ENCODE data around the gene FOXD4. TPM values are rescaled to one million over a fixed set of nuclear protein-coding genes. Genes with fewer than 3 reads are reported as not detected.
"Not testable (repeated sequence)": the region's sequence is repeated elsewhere in the genome, so short reads cannot be mapped to it uniquely, and the experiment has no call there.

Gene FOXD4
- 0.29 and 0.36 TPM in 2 replicates for total RNA-seq

- peak; percentile 4 for DNase-seq (ENCODE audit: insufficient read length, low spot score, missing footprints)
- H3K9me3 ChIP-seq (ENCODE audit: low read depth, low read length); H3K4me3 ChIP-seq (ENCODE audit: insufficient read depth, low read length); H3K79me2 ChIP-seq (ENCODE audit: insufficient read depth, low read length); H3K27ac ChIP-seq (ENCODE audit: low read depth, low read length); H3K4me2 ChIP-seq (ENCODE audit: insufficient read depth, low read length); H4K20me1 ChIP-seq (ENCODE audit: insufficient read depth, low read length); H3K36me3 ChIP-seq (ENCODE audit: insufficient read depth, low read length); H3K4me1 ChIP-seq (ENCODE audit: insufficient read depth, low read length); H2AFZ ChIP-seq (ENCODE audit: low read length): not testable (repeated sequence)
- peaks cover 39% of the 10 kb centered on the region for H3K27me3 ChIP-seq (ENCODE audit: insufficient read depth, low read length)
Measured at GRCh38 chr9:117995-118467, at the start of gene FOXD4. Gene FOXD4 (minus strand): TSS chr9:118417. CDS start chr9:118119, 298 bp downstream.

- H3K4me1 ChIP-seq (ENCODE audit: insufficient read depth, low read length); H3K4me3 ChIP-seq (ENCODE audit: insufficient read depth, low read length); DNase-seq (ENCODE audit: insufficient read length, low spot score, missing footprints); H3K4me2 ChIP-seq (ENCODE audit: insufficient read depth, low read length); H4K20me1 ChIP-seq (ENCODE audit: insufficient read depth, low read length); H3K27ac ChIP-seq (ENCODE audit: low read depth, low read length); H3K9me3 ChIP-seq (ENCODE audit: low read depth, low read length); H2AFZ ChIP-seq (ENCODE audit: low read length); H3K79me2 ChIP-seq (ENCODE audit: insufficient read depth, low read length); H3K36me3 ChIP-seq (ENCODE audit: insufficient read depth, low read length); H3K27me3 ChIP-seq (ENCODE audit: insufficient read depth, low read length): not testable (repeated sequence)
Measured at GRCh38 chr9:159871-160270, 41.7 kb upstream of the FOXD4 start.

GRCh38 chr9:151173-151572 is 33.0 kb upstream of the FOXD4 start:
- not testable (repeated sequence) for H2AFZ ChIP-seq (ENCODE audit: low read length); DNase-seq (ENCODE audit: insufficient read length, low spot score, missing footprints); H3K4me3 ChIP-seq (ENCODE audit: insufficient read depth, low read length); H4K20me1 ChIP-seq (ENCODE audit: insufficient read depth, low read length); H3K79me2 ChIP-seq (ENCODE audit: insufficient read depth, low read length); H3K27ac ChIP-seq (ENCODE audit: low read depth, low read length); H3K4me1 ChIP-seq (ENCODE audit: insufficient read depth, low read length); H3K4me2 ChIP-seq (ENCODE audit: insufficient read depth, low read length); H3K36me3 ChIP-seq (ENCODE audit: insufficient read depth, low read length); H3K27me3 ChIP-seq (ENCODE audit: insufficient read depth, low read length); H3K9me3 ChIP-seq (ENCODE audit: low read depth, low read length)

- not testable (repeated sequence) for H3K4me3 ChIP-seq (ENCODE audit: insufficient read depth, low read length); H4K20me1 ChIP-seq (ENCODE audit: insufficient read depth, low read length); H3K27me3 ChIP-seq (ENCODE audit: insufficient read depth, low read length); H2AFZ ChIP-seq (ENCODE audit: low read length); H3K27ac ChIP-seq (ENCODE audit: low read depth, low read length); H3K36me3 ChIP-seq (ENCODE audit: insufficient read depth, low read length); DNase-seq (ENCODE audit: insufficient read length, low spot score, missing footprints); H3K9me3 ChIP-seq (ENCODE audit: low read depth, low read length); H3K4me1 ChIP-seq (ENCODE audit: insufficient read depth, low read length); H3K79me2 ChIP-seq (ENCODE audit: insufficient read depth, low read length); H3K4me2 ChIP-seq (ENCODE audit: insufficient read depth, low read length)
Measured at GRCh38 chr9:139880-140279, 21.7 kb upstream of the FOXD4 start.

- peaks cover 45% of the 10 kb centered on the region for H3K27me3 ChIP-seq (ENCODE audit: insufficient read depth, low read length)
- not testable (repeated sequence) for H3K4me3 ChIP-seq (ENCODE audit: insufficient read depth, low read length); H3K27ac ChIP-seq (ENCODE audit: low read depth, low read length); H4K20me1 ChIP-seq (ENCODE audit: insufficient read depth, low read length); H3K4me2 ChIP-seq (ENCODE audit: insufficient read depth, low read length); DNase-seq (ENCODE audit: insufficient read length, low spot score, missing footprints); H3K9me3 ChIP-seq (ENCODE audit: low read depth, low read length); H3K36me3 ChIP-seq (ENCODE audit: insufficient read depth, low read length); H3K4me1 ChIP-seq (ENCODE audit: insufficient read depth, low read length); H2AFZ ChIP-seq (ENCODE audit: low read length); H3K79me2 ChIP-seq (ENCODE audit: insufficient read depth, low read length)
Measured at GRCh38 chr9:117144-117994, 848 bp downstream of the FOXD4 start.

GRCh38 chr9:116239-117077 is 1.8 kb downstream of the FOXD4 start:
- not testable (repeated sequence) for H3K79me2 ChIP-seq (ENCODE audit: insufficient read depth, low read length); H4K20me1 ChIP-seq (ENCODE audit: insufficient read depth, low read length); DNase-seq (ENCODE audit: insufficient read length, low spot score, missing footprints); H3K27ac ChIP-seq (ENCODE audit: low read depth, low read length); H3K4me2 ChIP-seq (ENCODE audit: insufficient read depth, low read length); H3K36me3 ChIP-seq (ENCODE audit: insufficient read depth, low read length); H3K4me3 ChIP-seq (ENCODE audit: insufficient read depth, low read length); H2AFZ ChIP-seq (ENCODE audit: low read length); H3K4me1 ChIP-seq (ENCODE audit: insufficient read depth, low read length); H3K9me3 ChIP-seq (ENCODE audit: low read depth, low read length)
- H3K27me3 ChIP-seq (ENCODE audit: insufficient read depth, low read length) = peaks cover 47% of the 10 kb centered on the region

- peaks cover 47% of the 10 kb centered on the region for H3K27me3 ChIP-seq (ENCODE audit: insufficient read depth, low read length)
- H3K9me3 ChIP-seq (ENCODE audit: low read depth, low read length); H3K4me3 ChIP-seq (ENCODE audit: insufficient read depth, low read length); H2AFZ ChIP-seq (ENCODE audit: low read length); H3K4me1 ChIP-seq (ENCODE audit: insufficient read depth, low read length); H3K79me2 ChIP-seq (ENCODE audit: insufficient read depth, low read length); DNase-seq (ENCODE audit: insufficient read length, low spot score, missing footprints); H3K27ac ChIP-seq (ENCODE audit: low read depth, low read length); H4K20me1 ChIP-seq (ENCODE audit: insufficient read depth, low read length); H3K36me3 ChIP-seq (ENCODE audit: insufficient read depth, low read length); H3K4me2 ChIP-seq (ENCODE audit: insufficient read depth, low read length): not testable (repeated sequence)
Measured at GRCh38 chr9:115118-115451, 3.1 kb downstream of the FOXD4 start.

- Histone ChIP-seq H3K4me3 (ENCODE audit: insufficient read depth, low read length) (peak overlapping the region; percentile 46), H3K27me3 (ENCODE audit: insufficient read depth, low read length) (peaks cover 47% of the 10 kb centered on the region), H3K4me2 (ENCODE audit: insufficient read depth, low read length) (peak overlapping the region; percentile 70)
- not testable (repeated sequence) for H3K27ac ChIP-seq (ENCODE audit: low read depth, low read length); H3K9me3 ChIP-seq (ENCODE audit: low read depth, low read length); H4K20me1 ChIP-seq (ENCODE audit: insufficient read depth, low read length); H3K36me3 ChIP-seq (ENCODE audit: insufficient read depth, low read length); H2AFZ ChIP-seq (ENCODE audit: low read length); H3K4me1 ChIP-seq (ENCODE audit: insufficient read depth, low read length); H3K79me2 ChIP-seq (ENCODE audit: insufficient read depth, low read length)
- DNase-seq (ENCODE audit: insufficient read length, low spot score, missing footprints) = peak; percentile 56
Measured at GRCh38 chr9:114267-115117, 3.7 kb downstream of the FOXD4 start.

Measured in osteoblast (primary cell).